Keratinocyte (primary cell): ENCODE measurements around the gene RNU5B-1. TPM values are rescaled to one million over a fixed set of nuclear protein-coding genes. Genes with fewer than 3 reads are reported as not detected.

Experiments used
- DNase-seq: peaks from one replicate; pipeline ENCODE4 v3.0.0-alpha.2; 2011; ENCODE audit warnings: low read depth, missing footprints, low spot score
- FAIRE-seq: peaks from 2 replicates; lab custom pipeline; 2011; peaks lifted over from hg19 to GRCh38; lab: Jason Lieb, UNC
- H2AFZ ChIP-seq: 2 replicates; pipeline ENCODE4 v1.6.0; 2012; ENCODE audit warnings: low read length, control low read depth, inconsistent platforms; ENCODE audit not compliant: control insufficient read depth
- H3K27ac ChIP-seq: 2 replicates; pipeline ENCODE4 v1.5.1; 2011; ENCODE audit warnings: low read length; ENCODE audit not compliant: control insufficient read depth, insufficient read depth
- H3K27me3 ChIP-seq: 3 replicates; pipeline ENCODE4 v1.6.0; 2011; ENCODE audit warnings: low read length; ENCODE audit not compliant: control insufficient read depth, insufficient read depth; ENCODE audit errors: extremely low read depth
- H3K36me3 ChIP-seq, 2 experiments: 2 replicates in 1 of 2; 3 replicates in 1 of 2; pipeline ENCODE4 v1.5.1; 2011; ENCODE audit warnings: low read length in 2 of 2, mild to moderate bottlenecking in 1 of 2; ENCODE audit not compliant: control insufficient read depth in 2 of 2, insufficient read depth in 2 of 2; ENCODE audit errors: extremely low read depth in 1 of 2
- H3K4me1 ChIP-seq: 3 replicates; pipeline ENCODE4 v1.5.1; 2011; ENCODE audit warnings: low read length; ENCODE audit not compliant: control insufficient read depth, insufficient read depth; ENCODE audit errors: extremely low read depth
- H3K4me2 ChIP-seq: 3 replicates; pipeline ENCODE4 v1.6.0; 2011; ENCODE audit warnings: low read depth, low read length; ENCODE audit not compliant: control insufficient read depth, insufficient read depth; ENCODE audit errors: extremely low read depth
- H3K4me3 ChIP-seq, 3 experiments: fragments of 200-600 bp in 1 of 3; sonication (generic) in 1 of 3; 2 replicates in 2 of 3; 3 replicates in 1 of 3; pipeline ENCODE4 v1.5.1; 2011 to 2016; ENCODE audit warnings: low read length in 3 of 3, mild to moderate bottlenecking in 3 of 3, control low read depth in 2 of 3, inconsistent platforms in 1 of 3, low read depth in 1 of 3, mixed read lengths in 1 of 3, mixed run types in 1 of 3, moderate library complexity in 1 of 3; ENCODE audit not compliant: control insufficient read depth in 2 of 3, insufficient read depth in 2 of 3; ENCODE audit errors: extremely low read depth in 1 of 3
- H3K79me2 ChIP-seq: 2 replicates; pipeline ENCODE4 v1.6.0; 2012; ENCODE audit warnings: low read length; ENCODE audit not compliant: control insufficient read depth, insufficient read depth
- H3K9ac ChIP-seq: 3 replicates; pipeline ENCODE4 v1.6.0; 2011; ENCODE audit warnings: low read length; ENCODE audit not compliant: control insufficient read depth, insufficient read depth; ENCODE audit errors: extremely low read depth
- H3K9me1 ChIP-seq: 3 replicates; pipeline ENCODE4 v1.6.0; 2011; ENCODE audit warnings: low read length; ENCODE audit not compliant: control insufficient read depth, insufficient read depth; ENCODE audit errors: extremely low read depth
- H3K9me3 ChIP-seq: 2 replicates; pipeline ENCODE4 v1.5.1; 2012; ENCODE audit warnings: low read depth, low read length; ENCODE audit not compliant: control insufficient read depth
- H4K20me1 ChIP-seq: 3 replicates; pipeline ENCODE4 v1.6.0; 2011; ENCODE audit warnings: low read length; ENCODE audit not compliant: control insufficient read depth, insufficient read depth; ENCODE audit errors: extremely low read depth
- CTCF ChIP-seq, 3 experiments: IDR thresholded peaks in 1 of 3; conservative IDR thresholded peaks in 1 of 3; optimal IDR thresholded peaks in 1 of 3; 2 replicates in 2 of 3; 3 replicates in 1 of 3; pipeline versions ENCODE3 to v1.5.1; 2011; ENCODE audit warnings: low read length in 3 of 3, mild to moderate bottlenecking in 3 of 3, moderate library complexity in 2 of 3, control low read depth in 1 of 3, inconsistent platforms in 1 of 3; ENCODE audit not compliant: insufficient read depth in 2 of 3; ENCODE audit errors: extremely low read depth in 1 of 3
- EZH2 ChIP-seq: IDR thresholded peaks from one replicate; pipeline ENCODE4 v1.6.1; 2012; ENCODE audit warnings: inconsistent platforms, mild to moderate bottlenecking, low read length, moderate library complexity
- dilution Hi-C: fragments of 300-500 bp; cut with MboI; formaldehyde crosslinking; loops from one replicate; pipeline ENCODE4 v1.7.0; 2020; ENCODE audit warnings: low sequenced_read_pairs; ENCODE audit not compliant: extremely low pct_ligation_motif_present
- polyA plus RNA-seq, 5 experiments: library from polyadenylated mRNA; depleted of rRNA in 3 of 5; stranded (reverse) in 3 of 5; stranded (forward) in 1 of 5; unstranded in 1 of 5; fragments of >200 nt; gene quantifications; 1 replicate in 1 of 5; 2 replicates in 3 of 5; 3 replicates in 1 of 5; pipeline versions ENCODE4 v1.2.1 to v1.2.3, GENCODE V29; 2011 to 2012; ENCODE audit warnings: missing spikeins in 2 of 5, low read depth in 1 of 5, low replicate concordance in 1 of 5

RNU5B-1 gene
- polyA plus RNA-seq, 1 donor (not counting 4 experiments of a cell fraction or from before 2014, with no cell fraction given), result not detected

- Histone ChIP-seq H3K4me1 (peaks cover 6% of the 10 kb centered on the region), H3K9me1 (no peaks in the 10 kb centered on the region), H3K9ac (no peak overlapping the region), H3K79me2 (no peaks in the 10 kb centered on the region), H3K4me3 (no peak overlapping the region), H3K27me3 (no peaks in the 10 kb centered on the region), H3K36me3 (no peaks in the 10 kb centered on the region), H2AFZ (no peak overlapping the region), H3K9me3 (no peaks in the 10 kb centered on the region), H3K4me2 (no peak overlapping the region), H3K27ac (no peak overlapping the region), H4K20me1 (no peaks in the 10 kb centered on the region)
- DNase-seq (no peak), FAIRE-seq (no peak)
- dilution Hi-C loops, result no loop called here
- no peak for TF ChIP-seq EZH2
- TF ChIP-seq CTCF (optimal IDR thresholded peaks at IDR 0.05 in 1 of 3, IDR thresholded peaks at IDR 0.05 in 1 of 3, conservative IDR thresholded peaks at IDR 0.05 in 1 of 3; ENCODE audit: extremely low read depth in 1 of 3, insufficient read depth in 2 of 3, low read length in 3 of 3), result no peak
Measured at GRCh38 chr15:65312400-65312916, 8.0 kb downstream of the RNU5B-1 start.

GRCh38 chr15:65318870-65319356 is 14.4 kb downstream of the RNU5B-1 start:
- Histone ChIP-seq H3K4me3 (no peak overlapping the region), H3K79me2 (no peaks in the 10 kb centered on the region), H4K20me1 (no peaks in the 10 kb centered on the region), H3K4me1 (no peaks in the 10 kb centered on the region), H2AFZ (no peak overlapping the region), H3K9ac (no peak overlapping the region), H3K9me1 (no peaks in the 10 kb centered on the region), H3K9me3 (no peaks in the 10 kb centered on the region), H3K27ac (no peak overlapping the region), H3K27me3 (peaks cover 8% of the 10 kb centered on the region), H3K4me2 (no peak overlapping the region), H3K36me3 (no peaks in the 10 kb centered on the region)
- TF ChIP-seq CTCF (optimal IDR thresholded peaks at IDR 0.05 in 1 of 3, IDR thresholded peaks at IDR 0.05 in 1 of 3, conservative IDR thresholded peaks at IDR 0.05 in 1 of 3; ENCODE audit: extremely low read depth in 1 of 3, insufficient read depth in 2 of 3, low read length in 3 of 3) (peak; percentile 75 to 92 (median 88)), EZH2 (no peak)
- FAIRE-seq, result peak; percentile 75
- dilution Hi-C loops, result no loop called here
- DNase-seq, result no peak
